Osteoblast (primary cell): ENCODE measurements around the gene KLHL29. TPM values are rescaled to one million over a fixed set of nuclear protein-coding genes. Genes with fewer than 3 reads are reported as not detected.

ENCODE experiments used
- DNase-seq: peaks from one replicate; pipeline ENCODE4 v3.0.0; 2011; ENCODE audit warnings: low spot score, mixed read lengths; ENCODE audit not compliant: insufficient read length; ENCODE audit errors: missing footprints
- H2AFZ ChIP-seq: 2 replicates; pipeline ENCODE4 v1.6.0; 2011; ENCODE audit warnings: mild to moderate bottlenecking, low read length
- H3K27ac ChIP-seq: 2 replicates; pipeline ENCODE4 v1.5.1; 2011; ENCODE audit warnings: mild to moderate bottlenecking, low read depth, low read length, moderate library complexity
- H3K27me3 ChIP-seq: 2 replicates; pipeline ENCODE4 v1.6.0; 2012; ENCODE audit warnings: mild to moderate bottlenecking, control low read depth, inconsistent platforms, low read length, moderate library complexity; ENCODE audit not compliant: insufficient read depth
- H3K36me3 ChIP-seq: 2 replicates; pipeline ENCODE4 v1.5.1; 2011; ENCODE audit warnings: mild to moderate bottlenecking, low read length, control low read depth, moderate library complexity; ENCODE audit not compliant: insufficient read depth
- H3K4me1 ChIP-seq: 2 replicates; pipeline ENCODE4 v1.5.1; 2011; ENCODE audit warnings: mild to moderate bottlenecking, low read length, control low read depth, moderate library complexity; ENCODE audit not compliant: insufficient read depth
- H3K4me2 ChIP-seq: 2 replicates; pipeline ENCODE4 v1.6.0; 2011; ENCODE audit warnings: mild to moderate bottlenecking, low read length; ENCODE audit not compliant: insufficient read depth
- H3K4me3 ChIP-seq: fragments of 200-600 bp; sonication (generic); 3 replicates; pipeline ENCODE4 v1.5.1; 2012; ENCODE audit warnings: mild to moderate bottlenecking, low read length, inconsistent platforms; ENCODE audit not compliant: insufficient read depth
- H3K79me2 ChIP-seq: 2 replicates; pipeline ENCODE4 v1.6.0; 2012; ENCODE audit warnings: mild to moderate bottlenecking, low read length, control low read depth, inconsistent platforms; ENCODE audit not compliant: insufficient read depth
- H3K9me3 ChIP-seq: 2 replicates; pipeline ENCODE4 v1.5.1; 2011; ENCODE audit warnings: low read depth, low read length, control low read depth
- H4K20me1 ChIP-seq: 2 replicates; pipeline ENCODE4 v1.6.0; 2012; ENCODE audit warnings: mild to moderate bottlenecking, low read length, control low read depth; ENCODE audit not compliant: insufficient read depth
- CTCF ChIP-seq: IDR thresholded peaks from 2 replicates; pipeline ENCODE4 v1.5.1; 2011; ENCODE audit warnings: mild to moderate bottlenecking, low read depth, low read length, moderate library complexity; ENCODE audit errors: extremely low read depth
- total RNA-seq: library from RNA; depleted of rRNA; stranded (reverse); fragments of >200 nt; gene quantifications from 2 replicates; pipeline ENCODE4 v1.2.3, GENCODE V29; 2012

Gene KLHL29
- total RNA-seq, 1 donor, result 3.3 TPM

DNA sequence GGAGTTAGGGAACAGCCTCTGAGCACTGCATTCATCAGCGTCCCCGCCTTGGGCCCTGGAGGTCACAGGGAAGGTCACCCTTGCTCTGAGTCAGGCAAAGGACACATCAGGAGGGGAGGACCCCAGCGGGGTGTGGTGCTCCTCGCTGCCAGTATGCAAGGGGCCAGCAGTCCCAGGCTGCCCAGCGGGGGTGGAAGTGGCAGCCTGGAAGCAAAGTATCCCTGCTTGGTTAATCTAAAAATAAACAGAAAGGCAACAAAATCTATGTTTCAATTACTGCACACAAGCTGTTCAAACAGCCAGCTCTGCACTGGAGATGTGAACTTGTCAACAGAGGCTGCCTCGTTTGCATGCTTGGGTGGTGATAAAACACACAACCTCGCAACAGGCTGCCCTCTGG, 164.1 kb downstream of the KLHL29 start:
- TF ChIP-seq CTCF, result no peak
- Histone ChIP-seq H3K4me2 (no peak overlapping the region), H3K4me3 (no peak overlapping the region), H3K36me3 (no peaks in the 10 kb centered on the region), H3K27ac (no peak overlapping the region), H3K9me3 (no peaks in the 10 kb centered on the region), H4K20me1 (peaks cover 2% of the 10 kb centered on the region), H3K79me2 (no peaks in the 10 kb centered on the region), H2AFZ (no peak overlapping the region), H3K27me3 (no peaks in the 10 kb centered on the region), H3K4me1 (peaks cover 13% of the 10 kb centered on the region)
- peak; percentile 81 for DNase-seq

DNA sequence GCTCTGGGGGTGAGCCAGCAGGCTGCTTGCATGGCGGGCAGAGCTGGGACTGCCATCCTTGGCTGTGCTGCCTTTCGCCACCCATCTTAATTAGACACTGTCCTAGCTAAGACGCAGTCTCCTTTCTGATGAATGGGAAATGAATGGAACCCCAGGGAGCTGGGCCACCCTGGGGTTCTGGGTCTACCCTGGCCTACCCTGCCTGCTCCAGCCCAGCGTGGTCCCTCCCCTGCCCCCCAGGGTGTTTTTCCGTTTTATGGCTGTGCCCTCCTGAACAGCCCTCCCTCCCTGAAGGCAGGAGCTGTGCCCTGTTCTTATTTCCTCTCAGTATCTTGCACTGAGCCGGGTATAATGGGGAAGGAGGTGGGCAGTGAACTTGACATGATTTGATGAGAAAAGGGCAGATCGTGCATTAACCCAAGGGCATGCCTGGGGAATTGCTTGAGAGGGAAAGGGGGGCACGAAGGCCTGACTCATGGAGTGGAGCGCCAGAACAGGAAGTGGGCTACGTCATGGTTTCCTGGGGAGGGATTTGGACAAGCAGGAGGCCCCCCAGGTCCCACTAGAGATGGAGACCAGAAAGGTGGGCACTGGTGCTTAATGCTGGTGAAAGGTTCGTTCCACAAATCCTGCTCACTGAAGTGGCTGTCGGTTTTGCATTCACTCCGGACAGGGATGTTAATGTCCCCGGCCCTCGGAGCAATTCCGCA, 165.0 kb downstream of the KLHL29 start:
- Histone ChIP-seq H3K9me3 (no peaks in the 10 kb centered on the region), H3K79me2 (no peaks in the 10 kb centered on the region), H3K27me3 (no peaks in the 10 kb centered on the region), H3K4me1 (peaks cover 13% of the 10 kb centered on the region), H3K27ac (no peak overlapping the region), H4K20me1 (peaks cover 2% of the 10 kb centered on the region), H3K4me3 (no peak overlapping the region), H3K4me2 (no peak overlapping the region), H3K36me3 (no peaks in the 10 kb centered on the region), H2AFZ (no peak overlapping the region)
- no peak for TF ChIP-seq CTCF
- DNase-seq, result peak; percentile 84

- Histone ChIP-seq H3K4me2 (no peak overlapping the region), H3K79me2 (no peaks in the 10 kb centered on the region), H4K20me1 (peaks cover 2% of the 10 kb centered on the region), H3K36me3 (no peaks in the 10 kb centered on the region), H3K4me3 (no peak overlapping the region), H3K9me3 (no peaks in the 10 kb centered on the region), H3K27me3 (no peaks in the 10 kb centered on the region), H2AFZ (no peak overlapping the region), H3K4me1 (peaks cover 8% of the 10 kb centered on the region), H3K27ac (no peak overlapping the region)
- no peak for TF ChIP-seq CTCF
- peak; percentile 76 for DNase-seq
Observed at GRCh38 chr2:23550553-23550952, 165.6 kb downstream of the KLHL29 start.

GRCh38 chr2:23551875-23552274, 166.9 kb downstream of the KLHL29 start:
- Histone ChIP-seq H2AFZ (no peak overlapping the region), H3K27ac (no peak overlapping the region), H4K20me1 (no peaks in the 10 kb centered on the region), H3K27me3 (no peaks in the 10 kb centered on the region), H3K36me3 (no peaks in the 10 kb centered on the region), H3K4me3 (no peak overlapping the region), H3K79me2 (no peaks in the 10 kb centered on the region), H3K4me1 (peaks cover 7% of the 10 kb centered on the region), H3K9me3 (no peaks in the 10 kb centered on the region), H3K4me2 (no peak overlapping the region)
- peak; percentile 80 for DNase-seq
- TF ChIP-seq CTCF, result no peak
